ENCODE measurements around the gene TSPO2. TPM values are rescaled to one million over a fixed set of nuclear protein-coding genes. Genes with fewer than 3 reads are reported as not detected.

The TSPO2 gene
- total RNA-seq, 1 experiment from 2014 or later: not detected

- Histone ChIP-seq H3K36me3 (ENCODE audit: control insufficient read depth in 1 of 2, insufficient read depth in 2 of 2, low read length in 2 of 2) (peaks cover 26 to 39% of the 10 kb centered on the region in 2 experiments), H3K9me2 (ENCODE audit: insufficient read depth) (no peaks in the 10 kb centered on the region), H3K9ac (ENCODE audit: low read length) (no peak overlapping the region), H3K4me2 (ENCODE audit: low read length) (no peak overlapping the region), H3K27me3 (ENCODE audit: insufficient read depth, low read length) (no peaks in the 10 kb centered on the region), H4K20me1 (ENCODE audit: insufficient read depth) (no peaks in the 10 kb centered on the region), H3K9me3 (ENCODE audit: control insufficient read depth in 1 of 2, insufficient read depth in 1 of 2, low read depth in 1 of 2, low read length in 2 of 2) (no peaks in the 10 kb centered on the region), H3K27ac (ENCODE audit: low read depth, low read length) (no peak overlapping the region), H2AFZ (ENCODE audit: low read depth, low read length, poor library complexity, severe bottlenecking) (no peak overlapping the region), H3K4me1 (ENCODE audit: control insufficient read depth in 1 of 2, insufficient read depth in 2 of 2, low read length in 2 of 2) (no peaks in the 10 kb centered on the region), H3K79me2 (ENCODE audit: insufficient read depth, low read length) (peaks cover 77% of the 10 kb centered on the region), H3K4me3 (replicated peaks in 1 of 2; ENCODE audit: low read depth in 1 of 2, low read length in 2 of 2) (no peak overlapping the region)
- intact Hi-C loops (cut with micrococcal nuclease): no loop called here
- no TSS peak for BruUV-seq (replicated peaks)
- POLR2A ChIA-PET: no interaction called here
- CTCF ChIA-PET: no interaction called here
- ATAC-seq (no peak), DNase-seq (ENCODE audit: low read depth, low spot score) (no peak)
- RAD21 ChIA-PET (ENCODE audit: low non-redundant PET in 1 of 2, low total read pairs in 2 of 2, uncharacterized antibody in 2 of 2, unreplicated experiment in 2 of 2): no interaction called here
- TF ChIP-seq TCF7L2 (IDR thresholded peaks at IDR 0.05; ENCODE audit: borderline replicate concordance, extremely low read depth, insufficient read depth, insufficient read length) (no peak), JUND (IDR thresholded peaks at IDR 0.05) (no peak), CEBPB (IDR thresholded peaks at IDR 0.05; ENCODE audit: low read depth) (no peak), CTCF (IDR thresholded peaks at IDR 0.05 in 2 of 3, conservative IDR thresholded peaks at IDR 0.05 in 1 of 3; ENCODE audit: borderline replicate concordance in 1 of 3, insufficient read depth in 1 of 3, low read depth in 2 of 3, low read length in 2 of 3) (no peak)
These were observed 38.4 kb downstream of the TSPO2 start for GRCh38 chr6:41080621-41081020.

- intact Hi-C loops (cut with micrococcal nuclease): no loop called here
- Histone ChIP-seq H3K9ac (ENCODE audit: low read length) (no peak overlapping the region), H3K9me2 (ENCODE audit: insufficient read depth) (no peaks in the 10 kb centered on the region), H3K4me1 (ENCODE audit: control insufficient read depth in 1 of 2, insufficient read depth in 2 of 2, low read length in 2 of 2) (no peaks in the 10 kb centered on the region), H4K20me1 (ENCODE audit: insufficient read depth) (no peaks in the 10 kb centered on the region), H3K9me3 (ENCODE audit: control insufficient read depth in 1 of 2, insufficient read depth in 1 of 2, low read depth in 1 of 2, low read length in 2 of 2) (no peaks in the 10 kb centered on the region), H3K4me3 (replicated peaks in 1 of 2; ENCODE audit: low read depth in 1 of 2, low read length in 2 of 2) (no peak overlapping the region), H2AFZ (ENCODE audit: low read depth, low read length, poor library complexity, severe bottlenecking) (no peak overlapping the region), H3K27me3 (ENCODE audit: insufficient read depth, low read length) (no peaks in the 10 kb centered on the region), H3K4me2 (ENCODE audit: low read length) (no peak overlapping the region), H3K79me2 (ENCODE audit: insufficient read depth, low read length) (peaks cover 63% of the 10 kb centered on the region), H3K36me3 (ENCODE audit: control insufficient read depth in 1 of 2, insufficient read depth in 2 of 2, low read length in 2 of 2) (peaks cover 26 to 56% of the 10 kb centered on the region in 2 experiments), H3K27ac (ENCODE audit: low read depth, low read length) (no peak overlapping the region)
- RAD21 ChIA-PET (ENCODE audit: low non-redundant PET in 1 of 2, low total read pairs in 2 of 2, uncharacterized antibody in 2 of 2, unreplicated experiment in 2 of 2): no interaction called here
- DNase-seq (ENCODE audit: low read depth, low spot score) (no peak), ATAC-seq (no peak)
- BruUV-seq (replicated peaks): no TSS peak
- TF ChIP-seq SP1 (IDR thresholded peaks at IDR 0.05; ENCODE audit: low read depth) (no peak), CBX3 (IDR thresholded peaks at IDR 0.05; ENCODE audit: low read depth) (no peak), CEBPB (IDR thresholded peaks at IDR 0.05; ENCODE audit: low read depth) (no peak), MAX (IDR thresholded peaks at IDR 0.05) (no peak)
- POLR2A ChIA-PET: no interaction called here
- CTCF ChIA-PET: no interaction called here
These were observed 40.8 kb downstream of the TSPO2 start for GRCh38 chr6:41083072-41083471.
